H1 (cell line): Measurements from ENCODE around the gene PRC1. TPM values are rescaled to one million over a fixed set of nuclear protein-coding genes. Genes with fewer than 3 reads are reported as not detected.

ENCODE experiments used
- CTCF ChIA-PET: fragments of 300-600 bp; sonication (Branson Sonifier 250); formaldehyde crosslinking; loops from one replicate; lab custom pipeline; 2021; ENCODE audit not compliant: partially characterized antibody; lab: Charles Lee
- POLR2A ChIA-PET: fragments of 300-600 bp; sonication (Branson Sonifier 250); formaldehyde crosslinking; loops from one replicate; lab custom pipeline; 2021; ENCODE audit warnings: inconsistent platforms; ENCODE audit not compliant: partially characterized antibody; lab: Charles Lee
- DNase-seq, 2 experiments: peaks; one replicate each; pipeline versions ENCODE4 v3.0.0 to v3.0.0-alpha.2; 2010 to 2022; ENCODE audit warnings: low spot score in 2 of 2, low read depth in 1 of 2, mixed read lengths in 1 of 2
- FAIRE-seq: peaks from 2 replicates; lab custom pipeline; 2011; peaks lifted over from hg19 to GRCh38; lab: Jason Lieb, UNC
- H2AFZ ChIP-seq: 2 replicates; pipeline ENCODE4 v1.8.1; 2012; ENCODE audit warnings: low read length, inconsistent platforms
- H2AK5ac ChIP-seq: 2 replicates; pipeline ENCODE4 v1.6.1; 2013; ENCODE audit warnings: low read depth, low read length
- H2BK120ac ChIP-seq: replicated peaks from 2 replicates; pipeline ENCODE3; 2013; ENCODE audit warnings: low read depth, low read length, inconsistent platforms
- H2BK12ac ChIP-seq: 2 replicates; pipeline ENCODE4 v1.6.1; 2013; ENCODE audit warnings: low read depth, low read length
- H2BK15ac ChIP-seq: 2 replicates; pipeline ENCODE4 v1.6.1; 2013; ENCODE audit warnings: low read length
- H2BK20ac ChIP-seq: 2 replicates; pipeline ENCODE4 v1.6.1; 2013; ENCODE audit warnings: low read length
- H2BK5ac ChIP-seq: 2 replicates; pipeline ENCODE4 v1.6.1; 2013; ENCODE audit warnings: low read depth, low read length
- H3K14ac ChIP-seq: 2 replicates; pipeline ENCODE4 v1.6.1; 2013; ENCODE audit warnings: inconsistent platforms; ENCODE audit not compliant: insufficient read length
- H3K18ac ChIP-seq: 2 replicates; pipeline ENCODE4 v1.6.1; 2013; ENCODE audit warnings: low read length; ENCODE audit errors: extremely low read depth
- H3K23ac ChIP-seq: 2 replicates; pipeline ENCODE4 v1.6.1; 2013; ENCODE audit warnings: inconsistent platforms; ENCODE audit not compliant: insufficient read length
- H3K23me2 ChIP-seq: 2 replicates; pipeline ENCODE4 v1.6.1; 2013; ENCODE audit warnings: low read depth, low read length
- H3K27ac ChIP-seq: 2 replicates; pipeline ENCODE4 v1.6.1; 2011; ENCODE audit warnings: low read depth, low read length, inconsistent platforms
- H3K27me3 ChIP-seq, 4 experiments: replicated peaks in 1 of 4; 1 replicate in 1 of 4; 2 replicates in 3 of 4; pipeline versions ENCODE4 v1.6.1 to v1.8.1; 2011 to 2013; ENCODE audit warnings: low read length in 3 of 4, mild to moderate bottlenecking in 3 of 4, inconsistent platforms in 2 of 4, mixed read lengths in 2 of 4, moderate library complexity in 1 of 4; ENCODE audit not compliant: control insufficient read depth in 3 of 4, insufficient read depth in 3 of 4; ENCODE audit errors: extremely low read depth in 1 of 4
- H3K36me3 ChIP-seq, 4 experiments: 2 replicates each; pipeline versions ENCODE4 v1.6.1 to v1.8.1; 2011 to 2013; ENCODE audit warnings: mild to moderate bottlenecking in 4 of 4, low read length in 3 of 4, moderate library complexity in 2 of 4, control low read depth in 1 of 4, inconsistent platforms in 1 of 4; ENCODE audit not compliant: insufficient read depth in 4 of 4, control insufficient read depth in 2 of 4
- H3K4ac ChIP-seq: replicated peaks from 2 replicates; pipeline ENCODE3; 2013; ENCODE audit warnings: low read length, low read depth, mixed read lengths, inconsistent platforms; ENCODE audit not compliant: insufficient read length
- H3K4me1 ChIP-seq, 4 experiments: replicated peaks in 1 of 4; 1 replicate in 1 of 4; 2 replicates in 3 of 4; pipeline versions ENCODE4 v1.6.1 to v1.8.1; 2011 to 2013; ENCODE audit warnings: low read length in 3 of 4, inconsistent platforms in 2 of 4, mixed read lengths in 1 of 4; ENCODE audit not compliant: insufficient read depth in 4 of 4, control insufficient read depth in 3 of 4
- H3K4me2 ChIP-seq, 2 experiments: 2 replicates each; pipeline versions ENCODE4 v1.6.1 to v1.8.1; 2011 to 2013; ENCODE audit warnings: low read depth in 2 of 2, low read length in 2 of 2, control low read depth in 1 of 2, inconsistent platforms in 1 of 2, mild to moderate bottlenecking in 1 of 2; ENCODE audit not compliant: insufficient read depth in 1 of 2
- H3K4me3 ChIP-seq, 4 experiments: fragments of 200-600, 300-600 bp in 1 of 4; sonication (generic), shearing (Covaris generic), sonication (Bioruptor Twin) in 1 of 4; 2 replicates each; pipeline versions ENCODE4 v1.5.1 to v1.8.1; 2011 to 2016; ENCODE audit warnings: low read length in 4 of 4, low read depth in 3 of 4, control low read depth in 2 of 4, inconsistent platforms in 2 of 4, mild to moderate bottlenecking in 2 of 4, mixed read lengths in 1 of 4, moderate library complexity in 1 of 4; ENCODE audit not compliant: insufficient read depth in 2 of 4; ENCODE audit errors: extremely low read depth in 1 of 4
- H3K56ac ChIP-seq: replicated peaks from 2 replicates; pipeline ENCODE3; 2013; ENCODE audit warnings: low read depth, mild to moderate bottlenecking, mixed read lengths, low read length, inconsistent platforms; ENCODE audit not compliant: insufficient read length
- H3K79me1 ChIP-seq: 2 replicates; pipeline ENCODE4 v1.6.1; 2013; ENCODE audit warnings: low read depth, low read length, control low read depth
- H3K79me2 ChIP-seq, 2 experiments: 2 replicates each; pipeline versions ENCODE4 v1.6.1 to v1.8.1; 2012 to 2013; ENCODE audit warnings: low read length in 2 of 2, mild to moderate bottlenecking in 2 of 2, inconsistent platforms in 1 of 2; ENCODE audit not compliant: insufficient read depth in 2 of 2, control insufficient read depth in 1 of 2
- H3K9ac ChIP-seq, 4 experiments: replicated peaks in 1 of 4; 1 replicate in 1 of 4; 2 replicates in 3 of 4; pipeline versions ENCODE4 v1.6.1 to v1.8.1; 2011 to 2013; ENCODE audit warnings: low read depth in 3 of 4, low read length in 3 of 4, control low read depth in 2 of 4, mild to moderate bottlenecking in 2 of 4, moderate library complexity in 2 of 4, inconsistent platforms in 1 of 4; ENCODE audit errors: extremely low read depth in 1 of 4
- H3K9me3 ChIP-seq, 2 experiments: 2 replicates each; pipeline versions ENCODE4 v1.6.1 to v1.8.1; 2012 to 2013; ENCODE audit warnings: mild to moderate bottlenecking in 2 of 2, moderate library complexity in 2 of 2, control low read depth in 1 of 2, inconsistent platforms in 1 of 2, low read depth in 1 of 2, low read length in 1 of 2, mixed read lengths in 1 of 2; ENCODE audit not compliant: insufficient read depth in 2 of 2
- H4K20me1 ChIP-seq, 2 experiments: replicated peaks in 1 of 2; 2 replicates each; pipeline versions ENCODE3 to v1.8.1; 2011 to 2013; ENCODE audit warnings: inconsistent platforms in 2 of 2, low read length in 2 of 2, mild to moderate bottlenecking in 1 of 2; ENCODE audit not compliant: insufficient read depth in 2 of 2, control insufficient read depth in 1 of 2
- H4K5ac ChIP-seq: 2 replicates; pipeline ENCODE4 v1.6.1; 2013; ENCODE audit warnings: low read length, low read depth, mixed read lengths, inconsistent platforms; ENCODE audit not compliant: insufficient read length
- H4K8ac ChIP-seq: 2 replicates; pipeline ENCODE4 v1.8.0; 2013; ENCODE audit warnings: mild to moderate bottlenecking, moderate library complexity, low read length, inconsistent platforms; ENCODE audit not compliant: insufficient read depth; ENCODE audit errors: extremely low read depth
- H4K91ac ChIP-seq: replicated peaks from 2 replicates; pipeline ENCODE3; 2013; ENCODE audit warnings: low read length, mixed read lengths, inconsistent platforms; ENCODE audit not compliant: insufficient read length
- BCL11A ChIP-seq, 2 experiments: IDR thresholded peaks; one replicate each; pipeline ENCODE4 v1.6.1; 2011; ENCODE audit warnings: low read depth in 2 of 2, low read length in 2 of 2, mild to moderate bottlenecking in 2 of 2
- CBX5 ChIP-seq: fragments of 300-800, 300-1000 bp; sonication (generic); IDR thresholded peaks from 2 replicates; pipeline ENCODE4 v1.7.1; 2016; ENCODE audit warnings: antibody characterized with exemption, low read length, low read depth
- CBX8 ChIP-seq: fragments of 300-800, 300-1000 bp; sonication (generic); IDR thresholded peaks from 2 replicates; pipeline ENCODE4 v1.7.1; 2016; ENCODE audit warnings: low read depth, low read length, borderline replicate concordance
- CREB1 ChIP-seq: IDR thresholded peaks from 2 replicates; pipeline ENCODE4 v1.6.1; 2012; ENCODE audit warnings: inconsistent platforms
- EGR1 ChIP-seq: IDR thresholded peaks from 2 replicates; pipeline ENCODE4 v1.6.1; 2011; ENCODE audit warnings: low read depth, low read length, borderline replicate concordance
- KDM5A ChIP-seq: fragments of 200-600 bp; IDR thresholded peaks from 2 replicates; pipeline ENCODE4 v1.7.1; 2012; ENCODE audit warnings: mild to moderate bottlenecking, low read length, inconsistent platforms, mixed read lengths
- POU5F1 ChIP-seq: IDR thresholded peaks from 2 replicates; pipeline ENCODE4 v1.6.1; 2011; ENCODE audit warnings: low read depth, mild to moderate bottlenecking, low read length, moderate library complexity
- RNF2 ChIP-seq: fragments of 200-900, 300-1000 bp; sonication (generic); IDR thresholded peaks from 2 replicates; pipeline ENCODE4 v1.7.1; 2016; ENCODE audit warnings: borderline replicate concordance, low read depth, mild to moderate bottlenecking, antibody characterized with exemption, low read length; ENCODE audit not compliant: poor library complexity, severe bottlenecking; ENCODE audit errors: missing control alignments
- YY1 ChIP-seq: IDR thresholded peaks from 2 replicates; pipeline ENCODE4 v1.6.1; 2011; ENCODE audit warnings: low read depth, mild to moderate bottlenecking, low read length
- WGBS, 2 experiments: shearing (Covaris generic) in 1 of 2; methylation state at CpG; one replicate each; pipeline versions ENCODE4 v1.1.6 to v1.1.7; 2013 to 2015; ENCODE audit warnings: low lambda C conversion rate in 2 of 2, mixed read lengths in 2 of 2, inconsistent platforms in 1 of 2, low coverage in 1 of 2, missing lambda C conversion rate in 1 of 2; ENCODE audit not compliant: insufficient replicate concordance in 2 of 2, insufficient coverage in 1 of 2, insufficient read length in 1 of 2; ENCODE audit errors: extremely low coverage in 1 of 2, missing lambda C conversion rate in 1 of 2; 5-methylcytosine and 5-hydroxymethylcytosine counted together
- polyA plus RNA-seq, 7 experiments: library from polyadenylated mRNA; depleted of rRNA in 3 of 7; stranded (reverse) in 5 of 7; unstranded in 2 of 7; fragments of >200 nt in 5 of 7; fragments of 200-250 nt in 2 of 7; gene quantifications; 1 replicate in 5 of 7; 2 replicates in 1 of 7; 4 replicates in 1 of 7; pipeline versions ENCODE4 v1.2.1 to v1.2.3, GENCODE V29; 2011 to 2013; ENCODE audit warnings: missing spikeins in 2 of 7, mixed read lengths in 2 of 7
- total RNA-seq: library from RNA; stranded (reverse); fragmentation: NEBNext Ultra II Directional; extraction: Animal tissue kit (Norgen Biotek cat#: 25700); gene quantifications from 2 replicates; pipeline ENCODE4 v1.2.1, GENCODE V29; 2021
- TF ChIP-seq, protein P1 (sequence below): IDR thresholded peaks from 2 replicates; pipeline ENCODE4 v1.6.1; 2011; ENCODE audit warnings: low read depth, mild to moderate bottlenecking, low read length; ENCODE audit not compliant: insufficient read depth

PRC1 gene
- total and polyA plus RNA-seq, 2 of the 8 experiments (the other 6 are each of a cell fraction or from before 2014, with no cell fraction given): 90.7 to 181 TPM

DNA sequence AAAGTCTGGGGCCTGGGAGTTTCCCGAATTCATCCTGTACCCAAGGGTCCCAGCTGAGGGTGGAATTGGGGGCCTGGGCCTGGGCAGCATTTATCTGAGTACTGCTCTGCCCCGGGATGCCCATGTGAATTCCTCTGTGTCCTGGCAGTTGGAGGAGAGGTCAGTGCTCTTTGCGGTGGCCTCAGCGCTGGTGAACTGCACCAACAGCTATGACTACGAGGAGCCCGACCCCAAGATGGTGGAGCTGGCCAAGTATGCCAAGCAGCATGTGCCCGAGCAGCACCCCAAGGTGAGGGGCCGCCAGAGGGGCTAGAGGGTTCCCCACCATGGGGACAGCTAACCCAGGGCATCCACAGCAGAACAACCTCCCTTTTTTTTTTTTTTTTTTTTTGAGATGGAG is 45.8 kb downstream of the PRC1 start:
- Histone ChIP-seq H2AFZ (no peak overlapping the region), H3K79me2 (no peaks in the 10 kb centered on the region), H3K56ac (no peak overlapping the region), H3K4me2 (no peak overlapping the region), H3K36me3 (peaks cover 14 to 73% (median 45%) of the 10 kb centered on the region in 4 experiments), H4K8ac (no peak overlapping the region), H3K4ac (no peak overlapping the region), H3K9ac (no peak overlapping the region), H4K5ac (no peak overlapping the region), H4K91ac (no peak overlapping the region), H2BK120ac (no peak overlapping the region), H2BK15ac (no peak overlapping the region), H4K20me1 (peaks cover 0 to 4% of the 10 kb centered on the region in 2 experiments), H3K9me3 (no peaks in the 10 kb centered on the region), H3K27me3 (no peaks in the 10 kb centered on the region), H3K79me1 (no peaks in the 10 kb centered on the region; the same call in 1 of the 2 replicates), H2BK5ac (no peak overlapping the region), H3K23ac (no peak overlapping the region), H2AK5ac (no peak overlapping the region), H3K4me3 (no peak overlapping the region), H3K14ac (no peak overlapping the region), H3K18ac (no peak overlapping the region), H3K27ac (no peak overlapping the region), H3K4me1 (no peaks in the 10 kb centered on the region), H2BK12ac (no peak overlapping the region), H3K23me2 (no peaks in the 10 kb centered on the region), H2BK20ac (no peak overlapping the region)
- DNase-seq: no peak
- TF ChIP-seq, protein P1, sequence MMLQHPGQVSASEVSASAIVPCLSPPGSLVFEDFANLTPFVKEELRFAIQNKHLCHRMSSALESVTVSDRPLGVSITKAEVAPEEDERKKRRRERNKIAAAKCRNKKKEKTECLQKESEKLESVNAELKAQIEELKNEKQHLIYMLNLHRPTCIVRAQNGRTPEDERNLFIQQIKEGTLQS: no peak
- TF ChIP-seq CREB1 (no peak), POU5F1 (no peak), KDM5A (no peak), BCL11A (IDR thresholded peaks at IDR 0.05; ENCODE audit: low read depth in 2 of 2, low read length in 2 of 2) (no peak), CBX8 (no peak), RNF2 (no peak), CBX5 (no peak), YY1 (no peak), EGR1 (no peak)
- POLR2A ChIA-PET: interaction anchor here (1.1 to 1.2 kb wide), 2 partner anchors 9 to 86 kb away, joined by 3 to 4 read pairs; no protein-coding TSS in a partner anchor
- 100% methylated on average over 8 of the region's 8 CpGs; no CpG with 5 or more reads in 1 of the 2 experiments for WGBS, 2 experiments
- no peak for FAIRE-seq
- CTCF ChIA-PET: interaction anchor here (1.1 to 20.7 kb wide), 3 partner anchors 7 to 18 kb away, joined by 3 to 306 read pairs (median 306); partner anchors contain the start of genes HDDC3, RCCD1 and UNC45A
